IPS-NIHi11 (cell line): ENCODE results near the gene HSD17B11.
"Not testable (repeated sequence)": the region's sequence is repeated elsewhere in the genome, so short reads cannot be mapped to it uniquely, and the experiment has no call there.

ENCODE experiments used
- DNase-seq: peaks from one replicate; pipeline ENCODE4 v3.0.0; 2012; ENCODE audit warnings: mixed read lengths, low spot score

HSD17B11 gene

DNA sequence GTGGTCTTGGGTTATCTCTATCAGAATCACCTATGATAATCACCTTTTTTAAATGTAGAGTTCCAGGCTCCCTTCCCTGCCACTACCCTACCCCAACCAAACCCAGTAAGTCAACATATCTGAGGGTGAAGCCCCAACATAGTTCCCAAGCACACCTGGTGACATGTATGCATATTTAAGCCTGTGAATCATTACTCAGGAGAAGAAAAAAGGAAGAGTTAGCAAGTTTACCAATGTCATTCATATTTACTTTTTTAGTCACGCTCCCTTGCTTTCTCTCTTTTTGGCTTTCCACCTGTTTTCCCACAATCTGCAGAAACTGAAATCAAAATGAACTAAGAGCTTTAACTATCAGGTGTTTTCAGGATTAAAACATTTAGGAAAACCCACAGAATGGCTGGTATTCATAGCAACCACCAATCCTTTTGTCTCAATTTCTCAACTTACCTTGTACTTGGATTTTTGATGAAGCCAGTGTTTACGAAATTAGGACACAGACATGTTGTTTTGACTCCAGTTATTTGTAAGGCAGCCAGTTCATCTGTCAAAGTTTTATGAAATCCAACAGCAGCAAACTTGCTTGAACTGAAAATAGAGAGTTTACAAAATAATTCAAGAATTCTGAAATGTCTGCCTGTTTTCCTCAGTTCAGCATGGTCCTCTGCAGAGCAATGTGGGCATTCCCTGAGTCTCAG lies 34.0 kb downstream of the HSD17B11 start:
- DNase-seq: no peak

DNA sequence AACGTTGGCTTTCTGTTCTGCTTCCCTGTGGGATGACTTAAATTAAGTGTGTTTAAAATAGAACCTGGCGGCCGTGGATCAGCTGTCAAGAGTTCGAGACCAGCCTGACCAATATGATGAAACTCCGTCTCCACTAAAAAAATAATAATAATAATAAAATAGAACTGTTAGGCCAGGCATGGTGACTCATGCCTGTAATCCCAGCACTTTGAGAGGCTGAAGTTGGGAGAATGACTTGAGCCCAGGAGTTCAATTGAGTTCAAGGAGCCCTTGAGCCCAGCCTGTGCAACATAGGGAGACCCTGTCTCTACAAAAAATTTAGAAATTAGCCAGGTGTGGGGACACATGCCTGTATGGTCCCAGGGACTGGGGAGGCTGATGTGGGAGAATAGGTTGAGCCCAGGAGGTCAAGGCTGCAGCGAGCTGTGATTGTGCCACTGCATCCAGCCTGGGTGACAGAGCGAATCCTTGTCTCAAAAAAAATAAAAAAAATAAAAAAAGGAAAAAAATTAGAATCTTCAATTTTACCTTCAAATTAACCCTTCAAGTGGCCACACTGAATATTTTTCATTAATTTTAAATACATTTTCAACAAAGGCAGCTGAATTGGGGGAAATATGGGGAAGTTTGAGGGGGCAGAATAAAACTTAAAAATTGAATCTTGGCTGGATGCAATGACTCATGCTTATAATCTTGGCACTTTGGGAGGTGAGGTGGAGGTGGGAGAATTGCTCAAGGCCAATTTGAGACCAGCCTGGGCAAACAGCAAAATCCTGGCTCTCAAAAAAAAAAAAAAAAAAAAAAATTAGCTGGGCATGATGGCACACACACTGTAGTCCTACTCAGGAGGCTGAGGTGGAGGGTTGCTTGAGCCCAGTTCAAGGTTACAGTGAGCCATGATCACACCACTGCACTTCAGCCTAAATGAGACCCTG lies 36.6 kb downstream of the HSD17B11 start:
- DNase-seq: no peak

DNA sequence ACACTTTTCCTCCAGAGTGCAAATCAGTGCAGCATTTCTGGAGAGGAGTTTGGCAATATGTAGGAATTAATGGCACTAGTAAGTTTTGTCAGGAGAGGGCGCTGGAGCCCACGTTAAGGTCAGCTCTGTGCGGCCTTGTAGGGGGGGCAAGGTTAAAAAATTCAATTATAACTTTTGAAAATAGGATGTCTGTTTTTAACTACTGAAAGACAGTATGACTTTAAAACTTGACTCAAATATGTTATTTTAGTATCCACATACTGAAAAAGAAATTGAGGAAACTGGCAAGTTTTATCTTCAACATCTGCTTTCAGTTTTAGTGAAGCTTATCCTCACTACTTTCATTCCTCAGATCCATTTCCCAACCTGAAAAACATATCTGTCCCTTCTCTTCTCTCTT lies 37.4 kb downstream of the HSD17B11 start:
- DNase-seq: peak; percentile 54

DNA sequence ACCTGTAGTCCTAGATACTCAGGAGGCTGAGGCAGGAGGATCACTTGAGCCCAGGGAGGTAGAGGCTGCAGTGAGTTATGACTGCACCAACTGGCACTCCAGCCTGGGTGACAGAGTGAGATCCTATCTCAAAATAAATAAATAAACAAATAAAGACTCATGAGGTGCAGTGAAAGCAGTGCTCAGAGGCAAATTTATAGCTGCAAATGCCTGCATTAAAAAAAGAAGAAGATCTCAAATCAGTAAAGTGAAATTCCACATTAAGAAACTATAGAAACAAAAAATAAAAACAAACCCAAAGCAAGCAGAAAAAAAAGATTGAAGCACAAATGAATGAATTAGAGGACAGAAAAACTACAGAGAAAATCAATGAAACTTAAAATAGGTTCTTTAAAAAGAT lies 45.8 kb downstream of the HSD17B11 start:
- no peak for DNase-seq

DNA sequence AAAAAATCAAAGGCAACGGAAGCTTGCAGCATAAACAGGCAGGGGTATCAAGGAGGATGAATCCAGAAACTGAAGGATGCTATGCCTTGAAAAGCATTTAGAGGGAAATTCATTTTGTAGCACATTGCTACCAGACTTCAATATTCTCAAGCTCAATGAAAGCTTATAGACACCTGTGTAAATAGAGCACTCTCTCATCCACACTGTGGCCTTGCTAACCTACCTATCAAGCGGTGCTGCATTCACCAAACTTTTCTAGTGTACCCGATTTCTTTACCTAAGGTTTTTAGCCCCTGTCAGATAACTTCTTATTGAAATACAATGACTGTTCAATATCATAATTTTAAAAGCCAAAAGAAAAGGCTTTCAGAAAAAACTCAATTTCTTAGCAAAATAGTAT lies 48.1 kb downstream of the HSD17B11 start:
- DNase-seq: no peak

DNA sequence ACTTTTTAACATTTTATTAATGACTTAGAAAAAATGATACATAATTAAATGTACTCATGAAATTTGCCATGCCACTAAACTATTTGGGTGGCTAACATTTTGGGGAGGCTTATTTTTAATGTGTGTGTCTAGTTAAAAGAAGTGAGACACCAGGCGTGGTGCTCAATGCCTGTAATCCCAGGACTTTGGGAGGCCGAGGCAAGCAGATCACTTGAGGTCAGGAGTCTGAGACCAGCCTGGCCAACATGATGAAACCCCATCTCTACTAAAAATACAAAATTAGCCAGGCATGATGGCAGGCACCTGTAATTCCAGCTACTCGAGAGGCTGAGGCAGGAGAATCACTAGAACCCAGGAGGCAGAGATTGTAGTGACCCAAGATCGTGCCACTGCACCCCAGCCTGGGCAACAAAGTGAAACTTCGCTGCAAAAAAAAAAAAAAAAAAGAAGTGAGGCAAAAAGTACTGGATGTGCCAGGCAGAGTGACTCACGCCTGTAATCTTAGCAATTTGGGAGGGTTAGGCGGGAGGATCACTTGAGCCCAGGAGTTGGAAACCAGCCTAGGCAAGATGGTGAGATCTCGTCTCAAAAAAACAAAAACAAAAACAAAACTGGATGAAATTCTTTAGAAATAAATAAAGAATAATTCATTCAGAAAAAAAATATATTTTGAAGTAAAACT lies 48.9 kb downstream of the HSD17B11 start:
- DNase-seq: not testable (repeated sequence)

DNA sequence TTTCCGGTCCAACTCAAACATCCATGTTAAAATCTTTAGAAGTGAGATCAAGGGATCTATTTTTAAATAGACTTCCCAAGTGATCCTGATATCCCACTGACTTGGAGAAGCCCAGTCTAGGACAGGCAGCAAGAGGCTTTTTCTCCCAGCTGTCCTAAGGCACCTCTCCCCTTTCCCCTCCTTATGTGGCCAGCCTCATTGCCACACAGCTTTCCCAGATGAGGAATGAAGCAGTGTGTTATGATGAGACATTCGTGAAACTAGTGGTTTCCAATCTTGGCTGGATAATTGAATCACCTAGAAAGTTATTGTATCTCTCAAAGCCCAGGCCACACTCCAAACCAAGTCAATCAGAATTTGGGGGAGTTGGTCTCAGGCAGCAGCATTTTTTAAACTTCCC lies 51.5 kb downstream of the HSD17B11 start:
- DNase-seq: no peak

DNA sequence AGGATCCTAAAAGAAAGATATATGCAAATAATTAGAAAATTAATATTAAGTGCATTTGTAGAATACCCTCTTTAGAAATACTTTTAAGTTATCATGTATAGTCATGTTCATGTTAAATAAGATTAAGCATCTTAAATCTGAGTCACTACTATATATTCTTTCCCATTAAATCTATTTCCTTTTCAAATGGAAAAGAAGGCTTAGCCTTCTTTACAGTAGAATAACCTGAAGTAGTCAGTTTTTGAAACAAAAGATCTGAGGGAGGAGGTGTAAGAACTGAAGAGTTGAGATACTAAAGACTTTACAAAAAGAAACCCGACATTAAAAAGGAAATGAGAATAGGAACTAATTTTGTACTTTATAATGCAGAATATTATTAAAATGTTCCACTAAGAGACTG lies 53.6 kb downstream of the HSD17B11 start:
- DNase-seq: no peak

DNA sequence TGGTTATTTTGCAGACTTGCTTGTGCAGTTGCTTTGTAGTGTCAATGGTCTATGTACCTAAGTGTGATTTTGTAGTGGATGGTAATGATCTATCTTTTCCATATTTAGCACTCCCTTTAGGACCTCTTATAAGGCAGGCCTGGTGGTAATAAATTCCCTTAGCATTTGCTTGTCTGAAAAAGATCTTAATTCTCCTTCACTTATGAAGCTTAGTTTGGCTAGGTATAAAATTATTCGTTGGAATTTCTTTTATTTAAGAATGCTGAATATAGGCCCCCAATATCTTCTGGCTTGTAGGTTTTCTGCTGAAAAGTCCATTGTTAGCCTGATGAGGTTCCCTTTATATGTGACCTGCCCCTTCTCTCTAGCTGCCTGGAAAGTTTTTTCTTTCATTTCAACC lies 57.7 kb downstream of the HSD17B11 start:
- no peak for DNase-seq

DNA sequence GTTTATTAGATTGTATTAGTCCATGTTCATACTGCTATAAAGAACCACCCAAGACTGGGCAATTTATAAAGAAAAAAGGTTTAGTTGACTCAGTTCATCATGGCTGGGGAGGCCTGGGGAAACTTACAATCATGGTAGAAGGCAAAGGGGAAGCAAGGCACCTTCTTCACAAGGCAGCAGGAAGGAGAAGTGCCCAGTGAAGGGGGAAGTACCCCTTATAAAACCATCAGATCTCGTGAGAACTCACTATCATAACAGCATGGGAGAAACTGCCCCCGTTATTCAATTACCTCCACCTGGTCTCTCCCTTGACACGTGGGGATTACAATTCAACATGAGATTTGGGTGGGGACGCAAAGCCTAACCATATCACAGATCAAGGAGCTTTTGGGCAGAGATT lies 60.2 kb downstream of the HSD17B11 start:
- no peak for DNase-seq

DNA sequence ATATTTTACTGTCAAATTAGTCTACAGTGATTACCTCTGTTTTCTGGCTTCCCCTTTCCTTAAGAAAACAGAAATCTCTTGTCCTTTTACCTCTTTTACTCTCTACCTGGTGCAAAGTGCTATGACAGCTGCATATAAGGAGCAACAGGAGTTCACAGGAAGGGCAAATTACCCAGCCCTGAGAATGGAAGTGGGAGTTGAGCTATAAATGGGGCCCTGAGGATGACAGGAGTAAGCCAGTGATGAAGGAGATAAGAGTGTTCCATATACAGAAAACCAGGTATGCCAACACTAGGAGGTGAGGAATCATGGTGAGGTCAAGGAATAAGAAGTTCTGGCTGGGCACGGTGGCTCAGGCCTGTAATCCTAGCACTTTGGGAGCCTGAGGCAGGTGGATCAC lies 63.9 kb downstream of the HSD17B11 start:
- DNase-seq: no peak

DNA sequence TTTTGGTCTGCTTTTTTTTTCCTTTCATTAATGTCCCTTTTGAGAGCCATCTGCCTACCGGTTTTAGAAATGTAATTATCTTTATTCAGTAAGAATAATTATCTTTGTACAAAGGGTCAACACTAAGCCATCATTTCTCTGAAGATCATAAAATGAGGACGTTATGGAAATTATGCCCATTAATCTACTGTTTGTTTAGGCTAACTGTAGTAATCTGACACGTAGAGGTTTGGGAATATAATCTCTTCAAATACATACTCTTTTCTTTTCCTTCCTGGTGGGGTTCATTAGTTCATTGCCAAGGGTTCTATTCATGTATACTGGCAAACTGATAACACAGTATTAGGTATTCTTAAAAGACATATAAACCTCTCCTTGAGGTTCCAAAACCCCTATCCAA lies 64.5 kb downstream of the HSD17B11 start:
- no peak for DNase-seq

DNA sequence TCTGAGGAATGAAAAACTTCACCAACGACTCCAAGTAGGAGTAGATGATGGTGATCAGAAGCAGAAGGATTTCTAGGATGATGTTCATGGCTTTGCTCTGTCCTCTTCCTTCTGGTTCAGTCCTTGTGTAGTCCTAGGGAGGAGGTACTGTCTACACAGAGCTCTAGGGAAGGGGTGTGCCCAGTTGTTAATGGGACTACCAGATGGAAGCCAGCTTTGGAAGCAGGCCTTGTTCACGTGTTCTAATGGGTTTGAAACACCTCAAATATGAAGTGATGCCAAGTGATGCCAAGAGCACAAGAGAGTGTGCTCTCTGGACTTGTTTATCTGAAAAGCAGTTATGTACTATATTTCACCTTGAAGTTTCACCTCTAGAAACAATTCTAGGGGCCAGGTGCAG lies 68.2 kb downstream of the HSD17B11 start, which contains the start of gene HSD17B13:
TSS of gene HSD17B13 (minus strand) at position 129 of the 400 bp plus-strand sequence. CDS start at position 88, 41 bp downstream.
- no peak for DNase-seq

DNA sequence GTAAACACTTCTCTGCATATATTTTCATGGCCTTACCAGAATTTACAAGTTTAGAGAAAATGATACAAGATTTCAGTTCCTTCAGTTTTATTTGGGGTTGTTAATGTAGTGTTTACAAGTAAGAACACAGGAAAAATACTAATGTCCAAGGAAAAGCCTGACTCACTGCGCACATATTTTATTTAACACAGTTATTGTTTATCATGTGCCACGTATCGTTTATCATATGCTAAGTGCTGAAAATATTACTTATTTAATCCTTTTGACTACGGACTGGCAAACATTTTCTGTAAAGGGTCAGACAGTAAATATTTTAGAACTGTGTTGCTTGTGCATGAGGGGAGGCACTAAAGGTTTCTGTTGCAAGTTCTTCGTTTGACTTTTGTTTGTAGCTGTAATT lies 69.1 kb downstream of the HSD17B11 start:
- no peak for DNase-seq

DNA sequence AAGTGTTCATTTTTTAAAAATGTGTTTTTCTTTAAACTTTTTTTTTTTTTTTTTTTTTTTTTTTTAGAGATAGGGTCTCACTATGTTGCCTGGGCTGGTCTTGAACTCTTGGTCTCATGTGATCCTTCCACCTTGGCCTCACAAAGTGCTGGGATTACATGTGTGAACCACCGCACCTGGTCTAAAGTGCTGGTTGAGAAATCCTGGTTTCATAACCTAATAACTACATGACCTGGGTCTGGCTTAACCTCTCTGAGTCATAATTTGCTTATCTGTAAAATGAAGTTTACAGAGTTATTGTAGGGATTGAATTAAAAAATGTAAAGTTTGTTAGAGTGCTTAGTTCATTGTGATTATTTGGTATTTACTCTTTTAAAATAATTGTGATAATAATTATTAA lies 73.5 kb downstream of the HSD17B11 start:
- no peak for DNase-seq

DNA sequence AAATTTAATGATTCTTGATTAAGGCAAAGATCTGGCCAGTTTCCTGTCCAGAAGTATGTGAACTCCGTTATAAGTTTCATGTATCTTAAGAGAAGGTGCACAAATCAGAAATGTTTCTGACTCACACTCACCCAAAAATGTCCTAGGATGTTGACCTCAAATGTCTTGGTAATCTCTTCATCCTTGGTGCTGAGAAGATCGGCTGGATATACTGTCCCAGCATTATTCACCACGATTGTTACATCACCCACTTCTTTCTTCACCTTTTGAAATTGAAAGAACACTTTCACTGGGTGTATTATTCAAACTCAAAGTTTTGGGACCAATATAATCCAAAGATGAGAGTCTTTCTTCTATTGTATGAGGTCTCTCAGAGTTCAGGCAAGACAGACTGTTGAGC lies 74.0 kb downstream of the HSD17B11 start:
- no peak for DNase-seq

DNA sequence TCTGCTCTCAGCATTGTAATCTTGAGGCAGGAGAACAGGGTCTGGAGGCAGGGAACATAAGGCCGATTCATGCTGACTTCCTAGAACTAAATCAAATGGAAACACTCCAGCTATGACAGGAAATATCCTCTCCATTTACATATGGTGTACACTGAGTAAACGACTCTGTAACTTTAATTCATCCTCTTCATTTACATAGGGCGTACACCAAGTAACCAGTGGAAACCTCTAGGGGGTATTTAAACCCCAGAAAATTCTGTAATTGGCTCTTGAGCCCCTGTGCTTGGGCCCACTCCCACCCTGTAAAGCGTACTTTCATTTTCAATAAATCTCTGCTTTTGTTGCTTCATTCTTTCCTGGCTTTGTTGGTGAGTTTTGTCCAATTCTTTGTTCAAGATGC lies 76.0 kb downstream of the HSD17B11 start:
- DNase-seq: not testable (repeated sequence)

DNA sequence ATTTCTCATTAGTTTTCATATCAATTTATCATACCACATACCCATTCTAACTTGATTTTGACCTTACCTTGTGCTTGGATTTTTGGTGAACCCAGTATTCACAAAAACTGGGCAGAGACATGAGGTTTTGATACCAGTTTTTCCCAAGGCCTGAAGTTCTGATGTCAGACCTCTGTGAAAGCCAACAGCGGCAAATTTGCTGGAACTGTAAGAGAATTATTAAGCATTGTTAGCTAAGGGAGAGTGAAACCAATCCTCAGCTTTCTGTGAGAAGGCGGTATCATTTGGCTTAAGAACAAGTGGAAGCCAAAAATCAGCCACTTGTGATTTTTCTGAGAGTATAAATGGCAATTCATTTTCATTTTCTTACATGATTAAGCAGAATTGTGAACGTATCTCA lies 77.2 kb downstream of the HSD17B11 start:
- no peak for DNase-seq

DNA sequence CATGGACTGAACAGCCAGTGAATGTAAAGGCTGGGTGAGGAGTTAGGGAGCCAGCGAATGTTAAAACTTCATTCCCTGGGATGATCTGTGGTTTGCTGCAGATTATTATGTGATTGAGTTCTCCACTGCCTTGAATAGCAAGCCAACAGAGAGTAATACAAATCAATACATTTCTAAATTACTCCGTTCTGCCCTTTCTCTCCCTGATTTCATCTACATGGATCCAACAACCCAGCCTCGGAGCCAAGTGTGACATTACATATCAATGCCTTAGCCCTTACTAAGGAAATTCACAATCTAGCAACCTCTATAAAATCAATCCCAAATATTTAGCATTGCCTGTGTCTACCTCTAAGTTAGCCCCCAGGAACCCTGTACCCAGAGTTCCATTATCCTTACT lies 79.3 kb downstream of the HSD17B11 start:
- DNase-seq: no peak

DNA sequence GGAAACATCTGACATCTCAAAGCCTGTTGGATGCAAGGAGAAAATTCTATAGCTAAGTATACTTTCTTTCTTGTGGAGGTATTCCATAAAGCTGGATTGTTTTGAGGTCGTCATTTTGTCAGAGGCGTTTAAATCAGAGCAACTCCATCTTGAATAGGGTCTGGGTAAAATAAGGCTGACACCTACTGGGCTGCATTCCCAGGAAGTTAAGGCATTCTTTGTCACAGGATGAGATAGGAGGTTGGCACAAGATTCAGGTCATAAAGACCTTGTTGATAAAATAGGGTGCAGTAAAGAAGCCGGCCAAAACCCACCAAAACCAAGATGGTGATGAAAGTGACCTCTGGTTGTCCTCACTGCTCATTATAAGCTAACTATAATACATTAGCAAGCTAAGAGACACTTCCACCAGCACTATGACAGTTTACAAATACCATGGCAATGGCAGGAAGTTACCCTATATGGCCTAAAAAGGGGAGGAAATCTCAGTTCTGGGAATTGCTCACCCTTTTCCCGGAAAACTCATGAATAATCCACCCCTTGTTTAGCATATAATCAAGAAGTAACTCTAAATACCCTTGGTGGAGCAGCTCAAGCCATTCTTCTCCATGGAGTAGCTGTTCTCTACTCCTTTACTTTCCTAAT lies 80.2 kb downstream of the HSD17B11 start:
- no peak for DNase-seq

DNA sequence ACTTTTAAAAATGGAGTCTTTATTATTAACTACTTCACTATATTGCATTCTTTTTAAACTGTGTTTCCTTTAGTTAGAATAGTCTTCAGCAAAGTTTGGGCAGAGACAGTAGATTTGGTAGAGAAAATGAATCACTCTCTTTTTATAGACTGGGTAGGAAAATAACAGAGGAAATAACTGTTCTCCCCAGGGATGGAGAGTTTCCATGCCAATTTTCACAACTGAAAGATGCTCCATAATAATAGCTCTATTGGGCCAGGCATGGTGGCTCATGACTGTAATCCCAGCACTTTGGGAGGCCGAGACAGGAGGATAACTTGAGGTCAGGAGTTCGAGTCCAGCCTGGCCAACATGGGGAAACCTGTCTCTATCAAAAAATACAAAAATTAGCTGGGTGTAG lies 81.4 kb downstream of the HSD17B11 start:
- no peak for DNase-seq

DNA sequence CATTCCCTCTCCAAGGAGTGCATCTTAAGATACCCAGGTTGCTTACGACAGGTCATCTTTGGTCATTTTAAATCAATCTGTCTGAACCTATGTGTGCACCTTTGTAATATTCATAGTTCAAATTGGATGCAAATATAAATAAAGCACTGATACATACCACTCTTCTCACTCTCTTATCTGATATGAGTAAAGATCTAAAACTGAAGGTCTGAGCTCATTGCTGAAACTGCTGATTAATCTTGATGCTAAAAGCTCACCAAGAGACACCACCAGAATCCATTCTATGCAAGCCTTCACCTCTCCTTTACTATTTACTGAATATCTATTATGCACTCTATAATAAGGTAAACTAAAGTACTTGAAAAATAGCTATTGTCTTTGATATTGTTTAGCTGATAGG lies 84.9 kb downstream of the HSD17B11 start:
- DNase-seq: no peak
